Liver (tissue), 3 donors: ENCODE results near the gene HERPUD2.

Experiments used
- CTCF ChIP-seq: fragments of 150-350 bp; IDR thresholded peaks from 2 replicates; pipeline ENCODE4 v1.5.1; 2017; ENCODE audit warnings: improper control_type of control experiment, low read depth, low read length; ENCODE audit not compliant: missing input control
- GABPA ChIP-seq, 2 donors: IDR thresholded peaks in 1 of 2; conservative IDR thresholded peaks in 1 of 2; 2 replicates each; pipeline ENCODE4 v1.6.1; 2016; ENCODE audit warnings: antibody characterized with exemption in 2 of 2, mild to moderate bottlenecking in 1 of 2, moderate library complexity in 1 of 2
- HNF4A ChIP-seq, 2 donors: conservative IDR thresholded peaks; 2 replicates each; pipeline ENCODE4 v1.6.1; 2016; ENCODE audit warnings: antibody characterized with exemption in 2 of 2, mild to moderate bottlenecking in 2 of 2
- RAD21 ChIP-seq, 2 donors: IDR thresholded peaks; 2 replicates each; pipeline ENCODE4 v1.6.1; 2016; ENCODE audit warnings: antibody characterized with exemption in 2 of 2, mild to moderate bottlenecking in 2 of 2
- SP1 ChIP-seq: IDR thresholded peaks from 2 replicates; pipeline ENCODE4 v1.6.1; 2018; ENCODE audit warnings: antibody characterized with exemption, mild to moderate bottlenecking
- YY1 ChIP-seq: IDR thresholded peaks from 2 replicates; pipeline ENCODE4 v1.6.1; 2016; ENCODE audit warnings: antibody characterized with exemption, mild to moderate bottlenecking
- TF ChIP-seq, protein P1 (sequence below): IDR thresholded peaks from 2 replicates; pipeline ENCODE4 v1.6.1; 2016; ENCODE audit warnings: antibody characterized with exemption
- donor health status: healthy.
- donor health status: healthy.

- TF ChIP-seq YY1 (no peak), RAD21 (IDR thresholded peaks at IDR 0.05) (no peak), HNF4A (conservative IDR thresholded peaks at IDR 0.05) (no peak), CTCF (no peak), GABPA (IDR thresholded peaks at IDR 0.05 in 1 of 2, conservative IDR thresholded peaks at IDR 0.05 in 1 of 2) (no peak), SP1 (no peak)
- TF ChIP-seq, protein P1, sequence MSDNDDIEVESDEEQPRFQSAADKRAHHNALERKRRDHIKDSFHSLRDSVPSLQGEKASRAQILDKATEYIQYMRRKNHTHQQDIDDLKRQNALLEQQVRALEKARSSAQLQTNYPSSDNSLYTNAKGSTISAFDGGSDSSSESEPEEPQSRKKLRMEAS, result no peak
Measured at GRCh38 chr7:35718047-35718446, 23.1 kb upstream of the HERPUD2 start.
